Fibroblast of the aortic adventitia (primary cell): ENCODE measurements around the gene CA6. TPM values are rescaled to one million over a fixed set of nuclear protein-coding genes. Genes with fewer than 3 reads are reported as not detected.

Experiments
- DNase-seq: peaks from one replicate; pipeline ENCODE4 v3.0.0-alpha.2; 2010; ENCODE audit warnings: low read depth
- H3K4me3 ChIP-seq: 2 replicates; pipeline ENCODE4 v1.5.1; 2011; ENCODE audit warnings: low read depth, mild to moderate bottlenecking, control low read depth, low read length, moderate library complexity
- total RNA-seq: library from RNA; depleted of rRNA; stranded (reverse); fragments of >200 nt; gene quantifications from 2 replicates; pipeline ENCODE4 v1.2.3, GENCODE V29; 2012; ENCODE audit warnings: low replicate concordance
- TF ChIP-seq, protein P1 (sequence below): IDR thresholded peaks from 2 replicates; pipeline ENCODE4 v1.5.1; 2011; ENCODE audit warnings: mild to moderate bottlenecking, low read length, control low read depth, inconsistent platforms; ENCODE audit not compliant: insufficient read depth

The CA6 gene
- total RNA-seq, 1 donor, result not detected

DNA sequence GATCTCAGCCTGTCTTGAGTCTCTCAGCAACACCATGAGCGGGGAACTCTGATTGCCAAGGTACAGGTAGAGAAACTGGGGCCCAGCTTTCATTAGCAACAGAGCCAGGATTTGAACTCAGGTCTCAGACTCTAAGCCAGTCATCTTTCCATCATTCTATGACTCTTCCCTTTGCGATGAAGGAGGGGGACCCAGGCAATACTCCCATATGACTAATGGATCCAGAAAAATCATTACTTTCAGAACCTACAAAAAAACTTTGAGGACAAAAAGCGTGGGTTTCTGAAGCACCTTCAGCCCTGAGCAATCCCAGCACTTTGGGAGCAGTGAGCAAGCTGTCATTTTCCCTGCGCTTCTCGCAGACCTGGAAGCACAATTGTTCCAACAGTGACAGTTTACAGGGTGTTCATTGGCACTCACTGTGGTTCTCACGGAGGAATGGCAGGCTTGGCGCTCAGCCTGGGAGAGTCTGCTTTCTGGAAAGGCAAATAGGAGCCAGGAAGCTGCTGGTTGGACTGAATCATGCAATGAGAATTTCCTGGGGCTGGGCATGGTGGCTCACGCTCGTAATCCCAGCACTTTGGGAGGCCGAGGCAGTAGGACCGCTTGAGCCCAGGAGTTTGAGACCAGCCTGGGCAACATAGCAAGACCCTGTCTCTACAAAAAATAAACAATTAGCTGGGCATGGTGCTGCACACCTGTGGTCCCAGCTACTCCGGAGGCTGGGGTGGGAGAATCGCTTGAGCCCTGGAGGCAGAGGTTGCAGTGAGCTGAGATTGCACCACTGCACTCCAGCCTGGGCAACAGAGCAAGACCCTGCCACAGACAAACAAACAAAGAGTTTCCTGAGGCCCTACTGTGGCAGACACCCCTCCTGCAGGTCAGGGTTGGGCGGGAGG is 40.5 kb downstream of the CA6 start:
- DNase-seq, result peak; percentile 97
- TF ChIP-seq, protein P1, sequence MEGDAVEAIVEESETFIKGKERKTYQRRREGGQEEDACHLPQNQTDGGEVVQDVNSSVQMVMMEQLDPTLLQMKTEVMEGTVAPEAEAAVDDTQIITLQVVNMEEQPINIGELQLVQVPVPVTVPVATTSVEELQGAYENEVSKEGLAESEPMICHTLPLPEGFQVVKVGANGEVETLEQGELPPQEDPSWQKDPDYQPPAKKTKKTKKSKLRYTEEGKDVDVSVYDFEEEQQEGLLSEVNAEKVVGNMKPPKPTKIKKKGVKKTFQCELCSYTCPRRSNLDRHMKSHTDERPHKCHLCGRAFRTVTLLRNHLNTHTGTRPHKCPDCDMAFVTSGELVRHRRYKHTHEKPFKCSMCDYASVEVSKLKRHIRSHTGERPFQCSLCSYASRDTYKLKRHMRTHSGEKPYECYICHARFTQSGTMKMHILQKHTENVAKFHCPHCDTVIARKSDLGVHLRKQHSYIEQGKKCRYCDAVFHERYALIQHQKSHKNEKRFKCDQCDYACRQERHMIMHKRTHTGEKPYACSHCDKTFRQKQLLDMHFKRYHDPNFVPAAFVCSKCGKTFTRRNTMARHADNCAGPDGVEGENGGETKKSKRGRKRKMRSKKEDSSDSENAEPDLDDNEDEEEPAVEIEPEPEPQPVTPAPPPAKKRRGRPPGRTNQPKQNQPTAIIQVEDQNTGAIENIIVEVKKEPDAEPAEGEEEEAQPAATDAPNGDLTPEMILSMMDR, result no peak
- H3K4me3 ChIP-seq, result no peak overlapping the region

DNA sequence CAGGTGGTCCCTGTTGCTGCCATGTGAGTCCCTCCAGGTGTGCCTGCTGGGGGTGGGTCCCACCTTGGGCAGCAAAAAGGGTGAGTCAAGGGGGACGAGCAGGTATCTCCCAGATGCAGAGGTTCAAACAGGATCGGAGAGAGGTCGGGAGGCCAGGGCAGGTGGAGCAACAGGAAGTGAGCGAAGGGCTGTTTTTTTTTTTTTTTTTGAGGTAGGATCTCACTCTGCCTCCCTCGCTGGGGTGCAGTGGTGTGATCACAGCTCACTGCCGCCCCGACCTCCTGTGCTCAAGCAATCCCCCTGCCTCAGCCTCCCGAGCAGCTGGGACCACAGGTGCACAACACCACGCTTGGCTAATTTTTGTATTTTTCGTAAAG is 41.1 kb downstream of the CA6 start:
- no peak overlapping the region for H3K4me3 ChIP-seq
- TF ChIP-seq, protein P1, result no peak
- DNase-seq, result no peak

DNA sequence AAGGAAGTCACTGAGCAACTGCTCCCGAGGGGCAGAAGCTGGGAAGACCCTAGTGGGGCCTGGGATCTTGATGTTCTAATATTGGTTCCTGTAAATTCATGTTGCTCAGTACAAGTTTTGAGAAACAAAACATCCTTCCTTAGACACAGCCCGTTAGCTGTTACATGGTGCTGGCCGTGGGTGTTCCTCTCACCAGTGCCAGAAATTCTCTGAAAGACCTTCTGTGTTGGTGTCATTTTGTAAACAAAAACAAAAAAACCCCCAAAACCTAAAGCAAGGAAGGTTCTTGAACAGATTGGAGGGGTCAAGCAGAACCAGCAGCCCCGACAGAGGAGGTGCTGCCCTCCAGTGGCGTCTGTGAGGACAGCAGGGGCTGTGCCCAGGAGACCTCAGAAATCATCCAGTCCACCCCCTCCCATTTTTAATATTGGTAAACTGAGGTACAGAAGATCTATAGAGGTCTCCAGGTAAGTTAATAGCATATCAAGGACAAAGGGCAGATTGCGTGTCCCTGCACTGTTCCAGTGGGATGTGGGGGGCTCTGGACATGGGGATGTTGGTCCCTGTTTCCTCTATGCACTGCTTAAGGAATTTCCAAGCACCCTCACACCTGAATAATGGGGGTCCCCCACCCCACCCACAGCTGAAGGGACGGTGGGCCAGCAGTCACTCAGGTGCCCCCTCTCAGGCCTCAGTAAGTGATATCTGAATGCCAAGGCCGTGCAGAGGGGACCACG is 42.4 kb downstream of the CA6 start:
- TF ChIP-seq, protein P1, result peak; percentile 96
- peak; percentile 49 for DNase-seq
- H3K4me3 ChIP-seq, result no peak overlapping the region

DNA sequence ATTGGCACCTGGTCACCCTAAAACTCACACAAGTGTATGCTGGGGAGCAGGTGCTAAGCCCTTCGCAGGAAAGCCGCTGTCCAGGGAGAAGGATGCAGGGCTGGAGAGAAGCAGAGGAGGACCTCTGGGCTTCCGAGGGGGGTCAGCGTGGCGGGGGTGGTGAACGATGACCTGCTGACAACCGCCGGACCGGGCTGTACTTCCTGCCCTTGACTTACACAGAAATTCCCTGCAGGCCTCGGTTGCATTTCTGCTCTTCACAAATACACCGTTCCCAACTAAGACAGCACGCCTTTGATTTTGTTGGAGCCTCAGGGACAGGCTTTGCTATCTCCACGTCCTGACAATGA is 42.9 kb downstream of the CA6 start:
- TF ChIP-seq, protein P1, result no peak
- DNase-seq, result no peak
- no peak overlapping the region for H3K4me3 ChIP-seq

DNA sequence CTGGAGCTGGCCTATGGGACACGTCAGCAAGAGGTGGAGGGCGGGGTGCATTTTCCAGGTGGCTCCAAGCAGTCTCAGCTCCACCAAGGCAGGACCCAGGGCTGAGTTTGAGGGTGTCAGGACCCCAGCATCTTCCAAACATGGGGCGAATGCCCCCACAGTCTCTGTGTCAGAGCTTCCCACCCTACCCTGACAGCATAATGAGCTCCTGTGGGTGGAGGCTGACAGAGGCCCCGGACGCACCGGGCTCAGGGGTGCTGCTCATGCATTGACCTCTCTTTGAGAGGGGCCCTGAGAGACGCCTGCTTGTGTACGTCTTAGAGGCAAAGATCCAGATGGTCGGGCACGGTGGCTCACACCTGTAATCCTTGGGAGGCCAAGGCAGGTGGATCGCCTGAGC is 43.4 kb downstream of the CA6 start:
- H3K4me3 ChIP-seq, result no peak overlapping the region
- TF ChIP-seq, protein P1, result no peak
- DNase-seq, result no peak

DNA sequence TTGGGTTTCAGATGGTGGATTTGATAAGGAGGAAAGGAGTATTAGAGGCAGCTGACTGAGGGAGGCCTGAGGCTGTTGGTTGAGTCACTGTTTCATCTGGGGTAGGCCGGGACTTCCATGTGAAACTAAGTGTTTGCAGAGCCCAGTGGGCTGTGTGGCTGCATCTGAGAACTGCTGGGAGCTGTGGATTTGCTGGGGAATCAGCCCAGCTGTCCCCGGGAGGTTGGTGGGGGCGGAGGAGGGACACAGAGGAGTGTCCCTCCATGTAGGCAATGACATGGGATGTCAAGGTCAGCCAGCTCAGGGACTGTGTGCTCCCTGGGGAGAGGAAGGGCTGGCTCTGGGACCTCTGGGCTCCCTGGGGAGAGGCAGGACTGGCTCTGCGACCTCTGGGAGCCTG is 44.2 kb downstream of the CA6 start:
- no peak overlapping the region for H3K4me3 ChIP-seq
- TF ChIP-seq, protein P1, result no peak
- peak; percentile 7 for DNase-seq
